ENCODE results near the gene FAM163B. TPM values are rescaled to one million over a fixed set of nuclear protein-coding genes. Genes with fewer than 3 reads are reported as not detected.
A peak's percentile ranks its signal among the peaks of the same experiment; 100 is the strongest.

FAM163B gene
- total and polyA plus RNA-seq, 9 of the 15 experiments (the other 6 are each of a cell fraction or from before 2014, with no cell fraction given) = not detected

DNA sequence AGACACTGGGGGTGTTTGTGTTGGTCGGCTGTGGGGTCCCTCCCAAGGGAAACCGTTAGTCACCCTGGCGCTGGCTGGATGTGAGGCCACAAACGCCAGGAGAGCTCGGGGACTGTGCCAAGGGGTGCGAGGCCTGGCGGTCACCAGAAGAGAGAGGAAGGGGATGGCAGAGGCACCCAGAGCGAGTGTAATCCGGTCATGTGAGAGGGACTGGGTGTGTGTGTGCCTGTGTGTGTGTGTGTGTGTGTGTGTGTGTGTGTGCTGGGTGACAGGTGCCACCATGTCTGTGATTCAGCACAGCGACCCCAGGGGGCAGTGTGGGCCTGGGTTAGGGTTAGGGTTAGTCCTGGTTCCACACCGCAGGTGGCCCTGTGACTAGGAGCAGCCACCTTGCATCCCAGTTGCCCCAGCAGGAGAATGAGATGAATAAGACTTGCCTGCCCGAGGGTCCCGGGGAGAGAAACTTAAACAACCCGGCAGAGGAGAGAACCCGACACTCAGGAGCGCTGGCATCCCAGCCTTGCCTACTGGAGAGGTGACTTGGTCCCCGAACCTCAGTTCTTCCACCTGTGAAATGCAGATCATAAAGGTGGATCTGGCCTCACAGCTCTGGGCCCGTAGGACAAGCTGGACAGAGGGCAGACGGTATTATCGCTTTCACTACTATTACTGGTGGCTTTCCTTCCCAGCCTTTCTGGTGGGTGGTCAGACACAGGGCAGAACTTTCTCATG lies 76.1 kb downstream of the FAM163B start (continued):
- TF ChIP-seq, protein P1, sequence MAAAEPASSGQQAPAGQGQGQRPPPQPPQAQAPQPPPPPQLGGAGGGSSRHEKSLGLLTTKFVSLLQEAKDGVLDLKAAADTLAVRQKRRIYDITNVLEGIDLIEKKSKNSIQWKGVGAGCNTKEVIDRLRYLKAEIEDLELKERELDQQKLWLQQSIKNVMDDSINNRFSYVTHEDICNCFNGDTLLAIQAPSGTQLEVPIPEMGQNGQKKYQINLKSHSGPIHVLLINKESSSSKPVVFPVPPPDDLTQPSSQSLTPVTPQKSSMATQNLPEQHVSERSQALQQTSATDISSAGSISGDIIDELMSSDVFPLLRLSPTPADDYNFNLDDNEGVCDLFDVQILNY (CRISPR knock-in tag; IDR thresholded peaks at IDR 0.05) = no peak
- TF ChIP-seq EGR1 (conservative IDR thresholded peaks at IDR 0.05) = no peak
- TF ChIP-seq, protein P2, sequence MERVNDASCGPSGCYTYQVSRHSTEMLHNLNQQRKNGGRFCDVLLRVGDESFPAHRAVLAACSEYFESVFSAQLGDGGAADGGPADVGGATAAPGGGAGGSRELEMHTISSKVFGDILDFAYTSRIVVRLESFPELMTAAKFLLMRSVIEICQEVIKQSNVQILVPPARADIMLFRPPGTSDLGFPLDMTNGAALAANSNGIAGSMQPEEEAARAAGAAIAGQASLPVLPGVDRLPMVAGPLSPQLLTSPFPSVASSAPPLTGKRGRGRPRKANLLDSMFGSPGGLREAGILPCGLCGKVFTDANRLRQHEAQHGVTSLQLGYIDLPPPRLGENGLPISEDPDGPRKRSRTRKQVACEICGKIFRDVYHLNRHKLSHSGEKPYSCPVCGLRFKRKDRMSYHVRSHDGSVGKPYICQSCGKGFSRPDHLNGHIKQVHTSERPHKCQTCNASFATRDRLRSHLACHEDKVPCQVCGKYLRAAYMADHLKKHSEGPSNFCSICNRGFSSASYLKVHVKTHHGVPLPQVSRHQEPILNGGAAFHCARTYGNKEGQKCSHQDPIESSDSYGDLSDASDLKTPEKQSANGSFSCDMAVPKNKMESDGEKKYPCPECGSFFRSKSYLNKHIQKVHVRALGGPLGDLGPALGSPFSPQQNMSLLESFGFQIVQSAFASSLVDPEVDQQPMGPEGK (CRISPR knock-in tag; IDR thresholded peaks at IDR 0.05; ENCODE audit: borderline replicate concordance) = no peak
- TF ChIP-seq JUND (IDR thresholded peaks at IDR 0.05; ENCODE audit: borderline replicate concordance, low read depth, low read length) = peak; percentile 41; the same call in 1 of the 2 replicates
- no peak for TF ChIP-seq JUND (tag; IDR thresholded peaks at IDR 0.05; ENCODE audit: borderline replicate concordance, low read depth, low read length)
- TF ChIP-seq CAMTA2 (CRISPR knock-in tag; conservative IDR thresholded peaks at IDR 0.05) = no peak
- peak; percentile 46; the same call in 1 of the 2 replicates for TF ChIP-seq SMARCA5 (IDR thresholded peaks at IDR 0.05)
- TF ChIP-seq, protein P3, sequence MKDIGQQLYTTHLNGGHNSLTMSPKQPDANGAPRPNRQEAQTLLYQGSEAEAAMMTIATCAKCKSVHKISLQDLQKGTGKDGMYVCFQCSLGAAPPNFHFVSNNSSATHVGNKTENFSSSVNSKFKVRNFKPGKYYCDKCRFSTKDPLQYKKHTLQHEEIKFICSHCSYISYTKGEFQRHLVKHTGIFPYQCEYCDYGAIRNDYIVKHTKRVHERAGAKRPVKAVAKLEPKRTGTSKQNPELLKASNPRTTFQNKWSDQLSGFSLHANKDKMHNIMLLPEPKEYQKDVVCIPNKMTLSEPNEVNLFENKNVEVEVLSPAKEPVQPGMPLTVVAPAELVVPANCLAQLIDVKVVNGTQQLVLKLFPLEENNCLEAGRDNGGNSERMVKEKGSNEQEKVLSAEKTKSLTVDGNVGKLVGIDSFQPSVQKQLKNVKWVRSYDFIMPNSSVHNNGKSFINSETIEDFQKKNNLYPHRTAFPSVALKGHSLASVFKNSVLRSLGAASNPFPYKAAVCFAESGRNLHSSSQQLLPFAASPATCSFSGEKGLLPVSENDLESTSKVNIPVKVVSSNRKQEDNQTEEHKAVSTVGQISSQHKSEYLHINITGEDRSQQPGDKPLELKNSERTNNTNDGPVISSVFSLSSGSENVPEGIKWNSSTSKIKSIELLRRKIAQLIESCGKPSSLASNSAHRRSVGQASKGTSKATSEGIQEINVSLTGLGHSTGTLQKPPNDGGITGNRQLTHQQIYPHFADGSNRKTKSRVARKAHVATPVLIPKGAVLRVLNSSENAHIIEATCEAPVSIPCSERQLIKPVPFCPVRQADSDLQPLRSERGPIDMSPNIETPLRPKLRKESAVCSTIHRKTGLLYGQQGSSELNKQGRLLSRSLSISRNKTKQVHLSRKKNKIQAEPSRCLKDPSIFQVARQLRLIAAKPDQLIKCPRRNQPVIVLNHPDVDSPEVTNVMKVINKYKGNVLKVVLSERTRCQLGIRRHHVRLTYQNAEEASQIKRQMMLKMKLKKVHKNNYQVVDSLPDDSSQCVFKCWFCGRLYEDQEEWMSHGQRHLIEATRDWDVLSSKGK (CRISPR knock-in tag; IDR thresholded peaks at IDR 0.05) = no peak
- TF ChIP-seq RBBP5 (IDR thresholded peaks at IDR 0.05; ENCODE audit: borderline replicate concordance, insufficient read depth, low read length, poor library complexity, severe bottlenecking) = no peak

All from K562 (cell line).